ENCODE results near the gene NOTCH2.
"Not testable (repeated sequence)": the region's sequence is repeated elsewhere in the genome, so short reads cannot be mapped to it uniquely, and the experiment has no call there.

GRCh38 chr1:120090830-120091229 lies 21.4 kb upstream of the NOTCH2 start:
- TF ChIP-seq CTCF, POLR2A, EP300 (IDR thresholded peaks at IDR 0.05): not testable (repeated sequence)

All from ovary (tissue), 3 donors.